CD4-positive, alpha-beta T cell (primary cell): ENCODE results near the gene GBP7. TPM values are rescaled to one million over a fixed set of nuclear protein-coding genes. Genes with fewer than 3 reads are reported as not detected.

Experiments used
- ATAC-seq: fragments of 200-7000 bp; cut with Tn5 transposase; one replicate; pipeline ENCODE4 v1.10.0; 2022; ENCODE audit warnings: mild to moderate bottlenecking; ENCODE audit not compliant: poor library complexity
- CTCF ChIA-PET: fragments of 350-600 bp; sonication (Branson Sonifier 250); formaldehyde crosslinking; loops from one replicate; lab custom pipeline; 2021; ENCODE audit warnings: antibody characterized with exemption, inconsistent platforms; lab: Charles Lee
- POLR2A ChIA-PET: fragments of 350-600 bp; sonication (Branson Sonifier 250); formaldehyde crosslinking; loops from one replicate; lab custom pipeline; 2021; ENCODE audit warnings: antibody characterized with exemption, inconsistent platforms; lab: Charles Lee
- DNase-seq, 14 experiments: peaks; one replicate each; pipeline ENCODE4 v3.0.0-alpha.2; 2013 to 2020; ENCODE audit warnings: mixed read lengths in 2 of 14
- H3K27ac ChIP-seq, 2 donors: one replicate each; pipeline versions ENCODE4 v1.5.1 to v1.7.0; 2013; ENCODE audit warnings: low read length in 2 of 2, low read depth in 1 of 2, mild to moderate bottlenecking in 1 of 2
- H3K27me3 ChIP-seq, 2 experiments: 1 replicate in 1 of 2; 2 replicates in 1 of 2; pipeline versions ENCODE4 v1.6.1 to v1.7.0; 2013; ENCODE audit warnings: low read length in 2 of 2, control low read depth in 1 of 2, mild to moderate bottlenecking in 1 of 2, moderate library complexity in 1 of 2; ENCODE audit not compliant: insufficient read depth in 2 of 2, control insufficient read depth in 1 of 2
- H3K36me3 ChIP-seq: one replicate; pipeline ENCODE4 v1.6.1; 2013; ENCODE audit warnings: low read length, control low read depth; ENCODE audit not compliant: insufficient read depth
- H3K4me1 ChIP-seq: one replicate; pipeline ENCODE4 v1.6.1; 2013; ENCODE audit warnings: low read length, control low read depth; ENCODE audit not compliant: insufficient read depth
- H3K4me3 ChIP-seq: one replicate; pipeline ENCODE4 v1.5.1; 2013; ENCODE audit warnings: mild to moderate bottlenecking, low read length, moderate library complexity
- H3K9me3 ChIP-seq, 2 experiments: 1 replicate in 1 of 2; 2 replicates in 1 of 2; pipeline versions ENCODE4 v1.6.1 to v1.7.0; 2013; ENCODE audit warnings: low read length in 2 of 2, mild to moderate bottlenecking in 2 of 2, control low read depth in 1 of 2, moderate library complexity in 1 of 2; ENCODE audit not compliant: control insufficient read depth in 1 of 2, insufficient read depth in 1 of 2
- H3K27ac Mint-ChIP-seq: one replicate; pipeline ENCODE4 v1.8.0; 2020; ENCODE audit warnings: mixed read lengths
- H3K27me3 Mint-ChIP-seq: one replicate; pipeline ENCODE4 v1.8.0; 2021; ENCODE audit warnings: mixed read lengths
- H3K36me3 Mint-ChIP-seq: one replicate; pipeline ENCODE4 v1.8.0; 2021; ENCODE audit warnings: low read depth, mixed read lengths
- H3K4me1 Mint-ChIP-seq: one replicate; pipeline ENCODE4 v1.8.0; 2021; ENCODE audit warnings: low read depth, mixed read lengths
- H3K4me3 Mint-ChIP-seq: one replicate; pipeline ENCODE4 v1.8.0; 2020; ENCODE audit warnings: mild to moderate bottlenecking, mixed read lengths
- H3K9me3 Mint-ChIP-seq: one replicate; pipeline ENCODE4 v1.8.0; 2020; ENCODE audit warnings: mixed read lengths
- CTCF ChIP-seq: fragments of 200-600 bp; IDR thresholded peaks from one replicate; pipeline ENCODE4 v1.8.0; 2022; ENCODE audit warnings: antibody characterized with exemption, mild to moderate bottlenecking
- intact Hi-C, 2 experiments: fragments of 100-400 bp; cut with DNase I in 1 of 2; cut with micrococcal nuclease in 1 of 2; formaldehyde crosslinking; loops; one replicate each; pipeline versions ENCODE4 v1.15.1 to v1.9.0; 2023 to 2025; cut with DNase I, micrococcal nuclease
- total RNA-seq, 174 experiments: library from RNA in 2 of 174; stranded (reverse) in 2 of 174; gene quantifications; one replicate each; pipeline ENCODE4 v1.2.3 and lab custom pipeline; 2021 to 2026

Gene GBP7
- total RNA-seq, 2 experiments from 2014 or later, result not detected

GRCh38 chr1:89172468-89173143 is 3.2 kb downstream of the GBP7 start:
- Histone ChIP-seq H3K27ac (no peak overlapping the region), H3K27me3 (no peaks in the 10 kb centered on the region), H3K9me3 (no peaks in the 10 kb centered on the region), H3K4me3 (no peak overlapping the region), H3K36me3 (no peaks in the 10 kb centered on the region), H3K4me1 (no peaks in the 10 kb centered on the region)
- Mint-ChIP-seq H3K9me3 (peaks cover 5% of the 10 kb centered on the region), H3K4me1 (no peaks in the 10 kb centered on the region), H3K4me3 (no peak overlapping the region), H3K27me3 (no peaks in the 10 kb centered on the region), H3K27ac (no peak overlapping the region), H3K36me3 (no peaks in the 10 kb centered on the region)
- DNase-seq, result no peak
- TF ChIP-seq CTCF, result no peak
- intact Hi-C loops, result no loop called here
- ChIA-PET CTCF (interaction anchor here (0.6 to 1.2 kb wide), 2 partner anchors 110 to 114 kb away, joined by 3 read pairs; no protein-coding TSS in a partner anchor), POLR2A (no interaction called here)
- ATAC-seq, result no peak

DNA sequence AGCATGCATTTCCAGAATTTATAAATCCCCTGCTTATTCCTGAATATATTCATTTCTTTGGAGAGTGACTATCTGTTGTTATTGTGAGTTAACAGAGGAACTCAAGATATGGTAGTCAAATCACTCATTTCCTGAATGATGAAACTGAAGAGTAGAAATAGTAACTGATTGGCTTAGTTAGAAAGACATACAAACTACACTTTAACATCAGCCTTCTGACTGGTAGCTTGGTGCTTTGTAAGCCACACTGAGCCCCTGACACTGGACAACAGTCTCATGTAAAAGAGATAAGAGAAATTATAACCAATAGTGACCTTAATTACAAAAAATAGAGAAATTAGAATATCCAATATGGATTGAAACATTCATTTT is 4.8 kb downstream of the GBP7 start:
- Mint-ChIP-seq H3K4me1 (no peaks in the 10 kb centered on the region), H3K9me3 (peaks cover 5% of the 10 kb centered on the region), H3K4me3 (no peak overlapping the region), H3K27ac (no peak overlapping the region), H3K27me3 (no peaks in the 10 kb centered on the region), H3K36me3 (no peaks in the 10 kb centered on the region)
- no peak for TF ChIP-seq CTCF
- intact Hi-C loops, result no loop called here
- POLR2A ChIA-PET, result no interaction called here
- Histone ChIP-seq H3K27ac (no peak overlapping the region), H3K36me3 (no peaks in the 10 kb centered on the region), H3K27me3 (no peaks in the 10 kb centered on the region), H3K4me3 (no peak overlapping the region), H3K4me1 (no peaks in the 10 kb centered on the region), H3K9me3 (no peaks in the 10 kb centered on the region)
- ATAC-seq, result no peak
- no peak for DNase-seq
- CTCF ChIA-PET, result no interaction called here

- no peak overlapping the region for H3K27ac Mint-ChIP-seq
- H3K27ac ChIP-seq, result no peak overlapping the region
- H3K4me1 Mint-ChIP-seq, result no peaks in the 10 kb centered on the region
- peaks cover 5% of the 10 kb centered on the region for H3K9me3 Mint-ChIP-seq
- intact Hi-C loops, result no loop called here
- H3K4me1 ChIP-seq, result no peaks in the 10 kb centered on the region
- DNase-seq (no peak), ATAC-seq (no peak)
- H3K4me3 ChIP-seq, result no peak overlapping the region
- H3K4me3 Mint-ChIP-seq, result no peak overlapping the region
- H3K27me3 ChIP-seq, result no peaks in the 10 kb centered on the region
- H3K36me3 Mint-ChIP-seq, result no peaks in the 10 kb centered on the region
- no peak for TF ChIP-seq CTCF
- no peaks in the 10 kb centered on the region for H3K36me3 ChIP-seq
- no peaks in the 10 kb centered on the region for H3K9me3 ChIP-seq
- CTCF ChIA-PET, result no interaction called here
- no peaks in the 10 kb centered on the region for H3K27me3 Mint-ChIP-seq
- POLR2A ChIA-PET, result no interaction called here
Observed at GRCh38 chr1:89170170-89171066, 5.4 kb downstream of the GBP7 start.
